Esophagus squamous epithelium (tissue), 4 donors: ENCODE data around the gene KMT5C.

Source experiments
- CTCF ChIP-seq, 6 experiments: fragments of 450-650 bp in 4 of 6; fragments of 200-600 bp in 2 of 6; sonication (generic) in 2 of 6; IDR thresholded peaks; one replicate each; pipeline ENCODE4 v1.5.1; 2016 to 2019; ENCODE audit warnings: antibody characterized with exemption in 6 of 6, mild to moderate bottlenecking in 4 of 6, moderate library complexity in 4 of 6
- POLR2A ChIP-seq, 4 donors: fragments of 450-650 bp; IDR thresholded peaks; one replicate each; pipeline ENCODE4 v1.6.1; 2017; ENCODE audit warnings: antibody characterized with exemption in 4 of 4, mild to moderate bottlenecking in 4 of 4, moderate library complexity in 3 of 4

GRCh38 chr19:55365964-55366363, 26.3 kb downstream of the KMT5C start:
- TF ChIP-seq CTCF (IDR thresholded peaks at IDR 0.05) (no peak), POLR2A (IDR thresholded peaks at IDR 0.05) (no peak)
